ENCODE results near the gene DIO2.

Gene DIO2

GRCh38 chr14:80152166-80152565 is 59.1 kb downstream of the DIO2 start:
- Histone ChIP-seq H3K4me1 (ENCODE audit: control insufficient read depth, insufficient read depth, low read length) (no peaks in the 10 kb centered on the region), H3K4me3 (ENCODE audit: low read depth, low read length) (no peak overlapping the region), H3K27ac (ENCODE audit: extremely low read depth, low read depth, low read length) (no peak overlapping the region), H3K36me3 (ENCODE audit: control insufficient read depth in 2 of 2, insufficient read depth in 1 of 2, low read length in 2 of 2) (no peaks in the 10 kb centered on the region), H3K9me3 (ENCODE audit: control insufficient read depth, insufficient read depth, low read depth, low read length) (no peaks in the 10 kb centered on the region)
- TF ChIP-seq ZNF280D (tag by site-specific recombination; IDR thresholded peaks at IDR 0.05) (no peak), ZNF596 (tag by site-specific recombination; IDR thresholded peaks at IDR 0.05) (no peak), ZNF660 (tag by site-specific recombination; IDR thresholded peaks at IDR 0.05) (no peak), ZNF426 (tag by site-specific recombination; IDR thresholded peaks at IDR 0.05) (no peak), KLF7 (tag by site-specific recombination; IDR thresholded peaks at IDR 0.05; ENCODE audit: borderline replicate concordance) (no peak)
- POLR2A ChIA-PET = no interaction called here
- CTCF ChIA-PET = interaction anchor here (0.6 kb wide), 2 partner anchors 370 to 1196 kb away, joined by 5 to 6 read pairs; no protein-coding TSS in a partner anchor

GRCh38 chr14:80150301-80150700 is 61.0 kb downstream of the DIO2 start:
- no peaks in the 10 kb centered on the region for H3K36me3 ChIP-seq (ENCODE audit: control insufficient read depth in 2 of 2, insufficient read depth in 1 of 2, low read length in 2 of 2)
- CTCF ChIA-PET = no interaction called here

More at GRCh38 chr14:80150301-80150700, 61.0 kb downstream of the DIO2 start:
- Histone ChIP-seq H3K4me1 (ENCODE audit: control insufficient read depth, insufficient read depth, low read length) (no peaks in the 10 kb centered on the region), H3K27ac (ENCODE audit: extremely low read depth, low read depth, low read length) (no peak overlapping the region), H3K4me3 (ENCODE audit: low read depth, low read length) (no peak overlapping the region), H3K9me3 (ENCODE audit: control insufficient read depth, insufficient read depth, low read depth, low read length) (no peaks in the 10 kb centered on the region)
- TF ChIP-seq ZBTB10 (tag by site-specific recombination; IDR thresholded peaks at IDR 0.05) (no peak), ZBTB48 (tag by site-specific recombination; IDR thresholded peaks at IDR 0.05) (no peak), HOXA7 (CRISPR knock-in tag; IDR thresholded peaks at IDR 0.05; ENCODE audit: borderline replicate concordance) (no peak), PBX3 (CRISPR knock-in tag; IDR thresholded peaks at IDR 0.05) (no peak), BCL11A (tag by site-specific recombination; IDR thresholded peaks at IDR 0.05; ENCODE audit: low read depth) (no peak), ZNF692 (tag by site-specific recombination; IDR thresholded peaks at IDR 0.05) (no peak), ZNF626 (tag by site-specific recombination; IDR thresholded peaks at IDR 0.05) (no peak), ZNF239 (tag by site-specific recombination; IDR thresholded peaks at IDR 0.05) (no peak), HOXC10 (CRISPR knock-in tag; IDR thresholded peaks at IDR 0.05) (no peak)
- POLR2A ChIA-PET = no interaction called here
